Suprapubic skin (tissue), 3 donors: ENCODE results near the gene PIK3IP1.

ENCODE experiments used
- POLR2A ChIP-seq, 2 donors: fragments of 450-650 bp; IDR thresholded peaks; one replicate each; pipeline ENCODE4 v1.6.1; 2017; ENCODE audit warnings: antibody characterized with exemption in 2 of 2, mild to moderate bottlenecking in 2 of 2, moderate library complexity in 2 of 2
- TF ChIP-seq, protein P1 (sequence below), 2 donors: fragments of 200-600 bp in 1 of 2; fragments of 450-650 bp in 1 of 2; sonication (generic) in 1 of 2; IDR thresholded peaks; one replicate each; pipeline ENCODE4 v1.5.1; 2016 to 2019; ENCODE audit warnings: antibody characterized with exemption in 2 of 2, mild to moderate bottlenecking in 1 of 2, moderate library complexity in 1 of 2

DNA sequence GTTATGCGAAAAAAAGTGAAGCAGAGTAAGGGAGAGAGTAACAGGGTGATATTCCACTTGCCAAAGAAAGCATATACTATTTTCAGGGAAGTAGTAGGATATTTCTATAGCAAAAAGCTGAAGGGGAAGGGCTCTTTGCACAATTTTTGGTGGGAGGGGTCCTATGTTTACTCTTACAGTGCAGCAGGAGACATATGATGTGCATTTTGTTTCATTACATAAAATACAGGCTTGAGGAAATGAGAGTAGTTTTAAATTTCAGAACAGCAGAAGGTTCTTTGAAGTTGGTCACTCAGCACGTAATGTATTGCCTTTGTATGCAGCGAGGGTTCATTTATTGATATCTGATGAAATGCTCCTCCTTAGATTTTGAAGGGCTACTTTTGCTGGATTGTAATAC is 3.1 kb upstream of the PIK3IP1 start:
- TF ChIP-seq POLR2A (IDR thresholded peaks at IDR 0.05) = no peak
- TF ChIP-seq, protein P1, sequence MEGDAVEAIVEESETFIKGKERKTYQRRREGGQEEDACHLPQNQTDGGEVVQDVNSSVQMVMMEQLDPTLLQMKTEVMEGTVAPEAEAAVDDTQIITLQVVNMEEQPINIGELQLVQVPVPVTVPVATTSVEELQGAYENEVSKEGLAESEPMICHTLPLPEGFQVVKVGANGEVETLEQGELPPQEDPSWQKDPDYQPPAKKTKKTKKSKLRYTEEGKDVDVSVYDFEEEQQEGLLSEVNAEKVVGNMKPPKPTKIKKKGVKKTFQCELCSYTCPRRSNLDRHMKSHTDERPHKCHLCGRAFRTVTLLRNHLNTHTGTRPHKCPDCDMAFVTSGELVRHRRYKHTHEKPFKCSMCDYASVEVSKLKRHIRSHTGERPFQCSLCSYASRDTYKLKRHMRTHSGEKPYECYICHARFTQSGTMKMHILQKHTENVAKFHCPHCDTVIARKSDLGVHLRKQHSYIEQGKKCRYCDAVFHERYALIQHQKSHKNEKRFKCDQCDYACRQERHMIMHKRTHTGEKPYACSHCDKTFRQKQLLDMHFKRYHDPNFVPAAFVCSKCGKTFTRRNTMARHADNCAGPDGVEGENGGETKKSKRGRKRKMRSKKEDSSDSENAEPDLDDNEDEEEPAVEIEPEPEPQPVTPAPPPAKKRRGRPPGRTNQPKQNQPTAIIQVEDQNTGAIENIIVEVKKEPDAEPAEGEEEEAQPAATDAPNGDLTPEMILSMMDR (IDR thresholded peaks at IDR 0.05) = no peak
